Thyroid gland (tissue), 4 donors: Measurements from ENCODE around the gene SFXN4.

Experiments used
- CTCF ChIP-seq, 6 experiments: fragments of 200-600 bp in 3 of 6; fragments of 450-650 bp in 3 of 6; sonication (generic) in 3 of 6; IDR thresholded peaks; one replicate each; pipeline ENCODE4 v1.5.1; 2016 to 2019; ENCODE audit warnings: antibody characterized with exemption in 6 of 6, mild to moderate bottlenecking in 2 of 6, inconsistent platforms in 1 of 6, moderate library complexity in 1 of 6
- POLR2A ChIP-seq, 2 donors: fragments of 450-650 bp; IDR thresholded peaks; one replicate each; pipeline ENCODE4 v1.6.1; 2017; ENCODE audit warnings: antibody characterized with exemption in 2 of 2, mild to moderate bottlenecking in 2 of 2, moderate library complexity in 1 of 2

- TF ChIP-seq CTCF (IDR thresholded peaks at IDR 0.05) (no peak), POLR2A (IDR thresholded peaks at IDR 0.05) (no peak)
These were observed 35.8 kb downstream of the SFXN4 start for GRCh38 chr10:119129721-119130120.
